EH (cell line): ENCODE results near the gene IER3.
"Not testable (repeated sequence)": the region's sequence is repeated elsewhere in the genome, so short reads cannot be mapped to it uniquely, and the experiment has no call there.

Experiments
- DNase-seq: peaks from one replicate; pipeline ENCODE4 v3.0.0-alpha.2; 2015; ENCODE audit warnings: low read depth

Gene IER3

DNA sequence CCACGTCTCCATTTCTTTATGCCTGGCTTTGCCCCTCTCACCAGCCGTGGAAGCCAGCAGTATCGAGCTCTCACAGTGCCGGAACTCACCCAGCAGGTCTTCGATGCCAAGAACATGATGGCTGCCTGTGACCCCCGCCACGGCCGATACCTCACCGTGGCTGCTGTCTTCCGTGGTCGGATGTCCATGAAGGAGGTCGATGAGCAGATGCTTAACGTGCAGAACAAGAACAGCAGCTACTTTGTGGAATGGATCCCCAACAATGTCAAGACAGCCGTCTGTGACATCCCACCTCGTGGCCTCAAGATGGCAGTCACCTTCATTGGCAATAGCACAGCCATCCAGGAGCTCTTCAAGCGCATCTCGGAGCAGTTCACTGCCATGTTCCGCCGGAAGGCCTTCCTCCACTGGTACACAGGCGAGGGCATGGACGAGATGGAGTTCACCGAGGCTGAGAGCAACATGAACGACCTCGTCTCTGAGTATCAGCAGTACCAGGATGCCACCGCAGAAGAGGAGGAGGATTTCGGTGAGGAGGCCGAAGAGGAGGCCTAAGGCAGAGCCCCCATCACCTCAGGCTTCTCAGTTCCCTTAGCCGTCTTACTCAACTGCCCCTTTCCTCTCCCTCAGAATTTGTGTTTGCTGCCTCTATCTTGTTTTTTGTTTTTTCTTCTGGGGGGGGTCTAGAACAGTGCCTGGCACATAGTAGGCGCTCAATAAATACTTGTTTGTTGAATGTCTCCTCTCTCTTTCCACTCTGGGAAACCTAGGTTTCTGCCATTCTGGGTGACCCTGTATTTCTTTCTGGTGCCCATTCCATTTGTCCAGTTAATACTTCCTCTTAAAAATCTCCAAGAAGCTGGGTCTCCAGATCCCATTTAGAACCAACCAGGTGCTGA, 20.3 kb downstream of the IER3 start:
- peak; percentile 46 for DNase-seq

GRCh38 chr6:30723159-30723842, 21.0 kb downstream of the IER3 start:
- DNase-seq = not testable (repeated sequence)

DNA sequence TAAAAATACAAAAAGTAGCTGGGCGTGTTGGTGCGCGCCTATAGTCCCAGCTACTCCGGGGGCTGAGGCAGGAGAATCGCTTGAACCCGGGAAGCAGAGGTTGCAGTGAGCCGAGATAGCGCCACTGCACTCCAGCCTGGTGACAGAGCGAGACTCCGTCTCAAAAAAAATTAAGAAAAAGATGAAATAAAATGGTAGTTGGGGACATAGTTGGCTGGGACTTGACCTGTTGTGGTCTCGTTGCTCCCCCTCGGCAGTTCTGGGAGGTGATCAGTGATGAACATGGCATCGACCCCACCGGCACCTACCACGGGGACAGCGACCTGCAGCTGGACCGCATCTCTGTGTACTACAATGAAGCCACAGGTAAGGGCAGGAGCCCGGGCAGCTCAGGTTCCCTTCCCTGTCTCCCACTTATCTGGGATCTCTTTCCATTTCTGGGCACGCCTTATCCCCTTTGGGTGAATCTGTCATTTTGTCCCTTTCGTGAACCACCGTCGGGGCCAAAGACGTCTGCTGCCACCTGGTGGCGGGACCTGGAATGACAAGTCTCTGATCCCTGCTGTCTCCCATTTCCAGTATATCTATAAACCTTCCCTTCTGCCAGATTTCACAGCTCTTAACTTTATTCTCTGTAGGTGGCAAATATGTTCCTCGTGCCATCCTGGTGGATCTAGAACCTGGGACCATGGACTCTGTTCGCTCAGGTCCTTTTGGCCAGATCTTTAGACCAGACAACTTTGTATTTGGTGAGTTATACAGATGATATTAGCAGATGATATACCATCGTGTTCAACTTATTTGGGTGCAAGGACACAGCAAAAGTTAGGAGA, 21.9 kb downstream of the IER3 start:
- peak; percentile 84 for DNase-seq

DNA sequence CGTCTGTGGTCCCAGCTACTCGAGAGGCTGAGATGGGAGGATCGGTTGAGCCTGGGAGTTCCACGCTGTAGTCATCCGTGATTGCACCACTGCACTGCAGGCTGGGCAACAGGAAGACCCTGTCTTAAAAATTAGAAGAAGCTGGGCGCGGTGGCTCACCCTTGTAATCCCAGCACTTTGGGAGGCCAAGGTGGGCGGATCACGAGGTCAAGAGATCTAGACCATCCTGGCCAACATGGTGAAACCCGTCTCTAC, 22.4 kb downstream of the IER3 start:
- peak; percentile 54 for DNase-seq

DNA sequence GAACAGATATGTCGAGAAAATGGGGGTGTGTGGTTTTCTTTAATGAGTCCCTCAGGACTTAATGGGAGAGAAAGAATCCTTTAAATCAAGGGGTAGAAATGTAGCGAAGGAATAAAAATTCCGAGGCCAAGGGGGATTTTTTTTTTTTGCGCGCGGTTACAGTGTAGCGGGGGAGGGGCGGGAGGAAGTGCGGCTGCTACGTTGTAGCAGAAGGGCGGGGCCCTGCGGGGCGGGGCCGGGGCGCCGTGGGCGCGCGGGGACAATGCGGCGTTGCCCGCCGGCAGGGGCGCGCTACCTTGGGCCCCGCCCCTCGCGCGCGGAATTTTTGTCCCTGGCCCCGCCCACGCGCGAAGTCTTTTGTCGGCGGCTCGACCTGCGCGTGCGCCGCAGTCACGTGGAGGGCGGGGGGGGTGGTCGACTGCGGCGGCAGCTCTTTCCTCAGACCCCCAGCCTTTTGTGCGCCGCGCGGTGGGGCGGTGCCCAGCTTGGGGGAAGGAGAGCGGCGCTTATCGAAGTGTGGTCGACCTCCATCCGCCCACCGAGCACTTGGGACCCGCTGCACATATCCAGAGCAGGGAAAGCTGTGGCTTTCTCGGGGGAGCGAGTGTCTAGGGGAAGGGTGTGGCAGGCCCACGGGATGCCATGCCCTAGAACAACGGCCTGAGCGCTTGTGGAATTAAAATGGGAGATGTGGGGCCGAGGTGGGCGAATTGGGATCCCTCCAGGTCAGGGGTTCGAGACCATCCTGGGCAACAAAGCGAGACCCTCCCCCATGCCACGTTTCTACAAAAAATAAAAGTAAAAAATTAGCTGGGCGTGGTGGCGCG, 22.9 kb downstream of the IER3 start:
- DNase-seq = peak; percentile 91

DNA sequence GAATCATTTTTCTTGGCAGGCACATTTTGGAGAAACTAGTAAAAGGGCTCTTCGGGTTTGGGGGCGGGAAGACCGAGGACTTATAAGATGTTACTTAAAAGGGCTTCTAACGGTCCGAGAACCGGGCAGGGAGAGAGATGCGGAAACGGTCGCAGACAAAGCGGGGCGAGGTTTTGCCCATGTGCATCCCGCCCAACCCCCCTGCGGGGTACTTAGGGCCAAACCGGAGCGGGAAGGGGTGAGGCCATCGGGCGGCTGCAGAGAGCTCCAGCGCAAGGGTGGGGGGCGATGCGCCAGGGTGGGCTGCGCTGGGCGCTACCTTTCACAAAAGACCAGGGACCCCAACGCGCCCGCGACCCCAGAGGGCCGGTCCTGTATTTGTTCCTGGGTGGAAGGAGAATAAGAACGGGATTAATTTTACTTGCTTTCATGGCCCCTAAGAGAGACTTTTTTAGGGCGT, 23.6 kb downstream of the IER3 start:
- peak; percentile 61 for DNase-seq

GRCh38 chr6:30719791-30720737, 24.3 kb downstream of the IER3 start, which contains the start of gene TUBB:
TUBB (plus strand) TSS chr6:30720352; CDS start chr6:30720507, 155 bp downstream.
- peak; percentile 98 for DNase-seq

GRCh38 chr6:30719356-30719755, 25.0 kb downstream of the IER3 start:
- DNase-seq = no peak

DNA sequence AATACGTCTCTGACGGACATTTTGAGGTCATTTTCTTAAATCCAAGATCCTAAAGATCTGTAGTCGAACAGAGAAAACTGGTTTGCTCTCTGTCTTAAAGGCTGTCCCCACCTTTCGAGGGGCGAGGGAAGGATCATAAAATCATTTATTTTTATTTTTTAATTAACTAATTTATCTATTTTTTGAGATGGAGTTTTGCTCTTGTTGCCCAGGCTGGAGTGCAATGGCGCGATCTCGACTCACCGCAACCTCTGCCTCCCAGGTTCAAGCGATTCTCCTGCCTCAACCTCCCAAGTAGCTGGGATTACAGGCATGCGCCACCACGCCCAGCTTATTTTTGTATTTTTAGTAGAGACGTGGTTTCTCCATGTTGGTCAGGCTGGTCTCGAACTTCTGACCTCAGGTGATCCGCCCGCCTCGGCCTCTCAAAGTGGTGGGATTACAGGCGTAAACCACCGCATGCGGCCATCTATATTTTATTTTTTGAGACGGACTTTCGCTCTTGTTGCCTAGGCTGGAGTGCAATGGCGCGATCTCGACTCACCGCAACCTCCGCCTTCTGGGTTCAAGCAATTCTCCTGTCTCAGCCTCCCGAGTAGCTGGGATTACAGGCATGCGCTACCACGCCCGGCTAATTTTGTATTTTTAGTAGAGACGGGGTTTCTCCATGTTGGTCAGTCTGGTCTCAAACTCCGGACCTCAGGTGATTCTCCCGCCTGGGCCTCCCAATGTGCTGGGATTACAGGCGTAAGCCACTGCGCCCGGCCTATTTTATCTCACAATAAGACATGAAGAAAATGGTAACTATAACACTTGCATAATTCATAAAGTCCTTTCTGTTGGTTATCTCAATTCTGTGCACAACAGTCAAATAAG, 26.3 kb downstream of the IER3 start:
- not testable (repeated sequence) for DNase-seq

GRCh38 chr6:30717129-30717844, 27.1 kb downstream of the IER3 start, which contains the start of gene MDC1:
MDC1 (minus strand) TSS chr6:30717281; CDS start chr6:30715175, 2,106 bp downstream.
- peak; percentile 100 for DNase-seq

GRCh38 chr6:30716879-30717128, 27.5 kb downstream of the IER3 start:
- no peak for DNase-seq

DNA sequence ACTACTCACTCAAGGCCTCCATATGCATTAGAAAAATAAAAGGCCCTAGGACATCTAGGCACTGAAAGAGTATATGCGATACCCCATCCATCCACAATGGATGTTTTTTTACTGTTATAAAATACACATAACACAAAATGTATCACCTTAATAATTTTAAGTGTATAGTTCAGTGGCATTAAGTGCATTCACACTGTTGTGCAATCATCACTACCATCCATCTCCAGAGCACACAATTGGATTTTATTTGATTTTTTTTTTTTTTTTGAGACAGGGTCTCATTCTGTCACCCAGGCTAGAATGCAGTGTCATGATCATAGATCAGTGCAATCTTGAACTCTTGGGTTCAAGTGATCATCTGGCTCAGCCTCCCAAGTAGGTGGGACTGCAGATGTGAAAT, 30.1 kb downstream of the IER3 start:
- no peak for DNase-seq

GRCh38 chr6:30712441-30712945, 31.9 kb downstream of the IER3 start:
- DNase-seq = no peak

DNA sequence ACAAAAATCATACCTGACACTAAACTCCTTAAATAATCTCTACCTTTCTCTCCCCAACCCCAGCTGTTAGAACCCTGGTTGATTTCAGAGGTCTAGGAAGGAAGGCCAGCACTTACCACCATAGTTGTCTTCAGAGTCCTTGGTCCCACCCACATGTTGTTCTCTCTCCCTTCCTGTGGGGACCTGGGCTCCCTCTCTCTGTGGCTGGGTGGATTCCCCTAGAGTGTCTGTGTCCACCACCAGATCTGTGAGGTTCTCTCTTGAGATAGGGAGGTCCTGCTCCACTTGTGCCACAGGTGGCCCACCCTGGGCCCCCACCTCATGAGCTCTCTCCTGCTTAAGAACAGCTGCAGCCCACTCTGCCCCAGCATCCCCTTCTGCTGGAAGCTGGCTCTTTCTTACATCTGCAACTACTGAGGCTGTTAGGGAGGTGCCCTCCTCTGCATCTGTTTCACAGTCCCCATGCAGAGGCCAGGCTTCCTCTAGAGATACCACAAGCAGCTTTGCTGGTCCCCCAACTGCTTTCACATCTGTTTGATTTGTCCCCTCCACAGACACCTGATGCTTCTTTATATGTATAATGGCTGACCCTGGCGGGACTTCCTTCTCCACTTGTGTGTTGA, 32.5 kb downstream of the IER3 start:
- no peak for DNase-seq

DNA sequence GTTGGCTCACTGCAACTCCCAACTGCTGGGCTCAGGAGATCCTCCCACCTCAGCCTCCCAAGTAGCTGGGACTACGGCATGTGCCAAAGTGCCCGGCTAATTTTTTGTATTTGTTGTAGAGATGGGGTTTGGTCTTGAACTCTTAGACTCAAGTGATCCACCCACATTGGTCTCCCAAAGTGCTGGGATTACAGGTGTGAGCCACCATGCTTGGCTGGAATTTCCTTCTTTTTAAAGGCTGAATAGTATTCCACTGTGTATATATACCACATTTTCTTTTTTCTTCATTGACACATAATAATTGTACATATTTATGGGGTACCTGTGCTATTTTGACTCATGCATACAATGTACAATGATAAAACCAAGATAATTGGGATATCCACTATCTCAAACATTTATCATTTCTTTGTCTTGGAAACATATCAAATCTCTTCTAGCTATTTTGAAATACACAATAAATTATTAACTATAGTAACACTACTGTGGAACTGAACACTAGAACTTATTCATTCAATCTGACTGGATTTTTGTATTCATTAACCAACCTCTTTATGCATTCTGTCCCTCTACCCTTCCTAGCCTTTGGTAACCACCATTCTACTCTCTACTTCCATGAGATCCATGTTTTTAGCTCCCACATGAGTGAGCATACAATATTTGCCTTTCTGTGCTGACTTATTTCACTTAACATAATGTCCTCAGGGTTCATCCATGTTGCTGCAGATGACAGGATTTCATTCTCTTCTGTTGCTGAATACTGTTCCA, 35.1 kb downstream of the IER3 start:
- no peak for DNase-seq

- DNase-seq = no peak
Observed at GRCh38 chr6:30707281-30707850, 37.0 kb downstream of the IER3 start.

GRCh38 chr6:30705620-30706019, 38.7 kb downstream of the IER3 start:
- DNase-seq = no peak
